Motor neuron (in vitro differentiated cells): ENCODE results near the gene ZNF423. TPM values are rescaled to one million over a fixed set of nuclear protein-coding genes. Genes with fewer than 3 reads are reported as not detected.
A peak's percentile ranks its signal among the peaks of the same experiment; 100 is the strongest.
"Not testable (repeated sequence)": the region's sequence is repeated elsewhere in the genome, so short reads cannot be mapped to it uniquely, and the experiment has no call there.

Experiments
- ATAC-seq, 8 experiments: fragments of 200-7000 bp; cut with Tn5 transposase; replicated peaks in 6 of 8; 2 replicates each; pipeline ENCODE4 v1.8.0; 2021; ENCODE audit warnings: mild to moderate bottlenecking in 8 of 8, moderate library complexity in 8 of 8
- H3K27ac ChIP-seq, 2 donors: fragments of 250-450 bp; sonication (Bioruptor Pico); 2 replicates each; pipeline ENCODE4 v1.9.0; 2021; ENCODE audit warnings: antibody characterized with exemption in 2 of 2, mild to moderate bottlenecking in 2 of 2, moderate library complexity in 1 of 2
- H3K4me1 ChIP-seq, 2 donors: fragments of 250-450 bp; sonication (Bioruptor Pico); replicated peaks in 1 of 2; 2 replicates each; pipeline ENCODE4 v1.6.1; 2021; ENCODE audit warnings: antibody characterized with exemption in 2 of 2, mild to moderate bottlenecking in 2 of 2, moderate library complexity in 1 of 2
- H3K4me3 ChIP-seq, 5 donors: fragments of 250-450 bp; sonication (Bioruptor Pico); 2 replicates each; pipeline ENCODE4 v1.9.0; 2021; ENCODE audit warnings: antibody characterized with exemption in 5 of 5, mild to moderate bottlenecking in 5 of 5, moderate library complexity in 4 of 5
- WGBS, 10 experiments: fragments of 450-650 bp; shearing (Covaris generic); methylation state at CpG; one replicate each; pipeline ENCODE4 v1.0.0; 2022; 5-methylcytosine and 5-hydroxymethylcytosine counted together
- in situ Hi-C, 9 experiments: fragments of 400-800 bp; cut with MboI; loops; one replicate each; pipeline ENCODE4 v1.15.0; 2021; ENCODE audit warnings: low sequenced_read_pairs in 9 of 9, low pct_unique_long_range_greater_than_20kb in 2 of 9; ENCODE audit not compliant: unreplicated experiment in 9 of 9
- total RNA-seq, 8 experiments: library from RNA; unstranded; fragments of 300-600 nt; gene quantifications; 2 replicates each; pipeline versions ENCODE4 v1.2.3 to v1.2.4, GENCODE V29; 2022

Gene ZNF423
- total RNA-seq, 8 experiments from 2014 or later = 1.1 to 31.2 (median 19.0) TPM

GRCh38 chr16:49688036-49688697 lies 167.7 kb downstream of the ZNF423 start:
- in situ Hi-C loops = loop anchor here in 1 of 9 experiments (25.0 kb wide), 1 partner anchor 99 kb away; no protein-coding TSS in a partner anchor
- H3K4me3 ChIP-seq = no peak overlapping the region
- ATAC-seq = peak in 4 of 8 experiments; percentile 27 to 38 (median 34)

GRCh38 chr16:49687476-49688002 lies 168.4 kb downstream of the ZNF423 start:
- 20 to 92% (median 80%) methylated on average over 1 to 8 of the region's 8 CpGs; no CpG with 5 or more reads in 1 of the 10 experiments for WGBS, 10 experiments
- Histone ChIP-seq H3K4me1 (peaks cover 2 to 8% of the 10 kb centered on the region in 2 donors), H3K27ac (no peak overlapping the region), H3K4me3 (no peak overlapping the region)
- ATAC-seq = no peak
- in situ Hi-C loops = loop anchor here in 1 of 9 experiments (25.0 kb wide), 1 partner anchor 100 kb away; no protein-coding TSS in a partner anchor

More at GRCh38 chr16:49688036-49688697, 167.7 kb downstream of the ZNF423 start:
- no peak overlapping the region for H3K27ac ChIP-seq
- WGBS, 10 experiments = 38 to 100% (median 75%) methylated on average over 1 to 13 of the region's 16 CpGs; no CpG with 5 or more reads in 1 of the 10 experiments
- peaks cover 2 to 8% of the 10 kb centered on the region in 2 donors for H3K4me1 ChIP-seq

GRCh38 chr16:49684696-49685095 lies 171.2 kb downstream of the ZNF423 start:
- WGBS, 10 experiments = 67 to 100% (median 100%) methylated on average over 1 of the region's 10 CpGs; no CpG with 5 or more reads in 7 of the 10 experiments
- Histone ChIP-seq H3K4me3 (no peak overlapping the region), H3K27ac (no peak overlapping the region), H3K4me1 (peaks cover 2 to 8% of the 10 kb centered on the region in 2 donors)
- ATAC-seq = no peak
- in situ Hi-C loops = loop anchor here in 1 of 9 experiments (25.0 kb wide), 1 partner anchor 103 kb away; no protein-coding TSS in a partner anchor

GRCh38 chr16:49682577-49683165 lies 173.2 kb downstream of the ZNF423 start:
- no peak for ATAC-seq
- Histone ChIP-seq H3K27ac (no peak overlapping the region), H3K4me3 (no peak overlapping the region), H3K4me1 (peaks cover 0 to 2% of the 10 kb centered on the region in 2 donors)
- WGBS, 10 experiments = 71 to 86% methylated on average over 4 of the region's 16 CpGs; no CpG with 5 or more reads in 8 of the 10 experiments
- in situ Hi-C loops = loop anchor here in 1 of 9 experiments (25.0 kb wide), 1 partner anchor 105 kb away; no protein-coding TSS in a partner anchor

GRCh38 chr16:49681217-49681883 lies 174.6 kb downstream of the ZNF423 start:
- WGBS, 10 experiments = 50 to 100% (median 79%) methylated on average over 1 to 9 of the region's 9 CpGs; no CpG with 5 or more reads in 2 of the 10 experiments
- no peak overlapping the region for H3K27ac ChIP-seq
- in situ Hi-C loops = loop anchor here in 1 of 9 experiments (25.0 kb wide), 1 partner anchor 106 kb away; no protein-coding TSS in a partner anchor
- H3K4me3 ChIP-seq = no peak overlapping the region
- no peak for ATAC-seq
- peaks cover 0 to 3% of the 10 kb centered on the region in 2 donors for H3K4me1 ChIP-seq

GRCh38 chr16:49679095-49679494 lies 176.8 kb downstream of the ZNF423 start:
- in situ Hi-C loops = loop anchor here in 1 of 9 experiments (25.0 kb wide), 1 partner anchor 108 kb away; no protein-coding TSS in a partner anchor
- ATAC-seq = no peak
- WGBS, 10 experiments = 100% methylated on average over 2 of the region's 7 CpGs; no CpG with 5 or more reads in 8 of the 10 experiments
- Histone ChIP-seq H3K27ac (no peak overlapping the region), H3K4me3 (no peak overlapping the region), H3K4me1 (peaks cover 8 to 21% of the 10 kb centered on the region in 2 donors)

- H3K4me3 ChIP-seq, ATAC-seq, H3K27ac ChIP-seq: not testable (repeated sequence)
- in situ Hi-C loops = loop anchor here in 1 of 9 experiments (25.0 kb wide), 1 partner anchor 110 kb away; no protein-coding TSS in a partner anchor
- 35 to 100% (median 89%) methylated on average over 1 to 6 of the region's 6 CpGs; no CpG with 5 or more reads in 1 of the 10 experiments for WGBS, 10 experiments
- peaks cover 9 to 26% of the 10 kb centered on the region in 2 donors for H3K4me1 ChIP-seq
These were observed 178.3 kb downstream of the ZNF423 start for GRCh38 chr16:49677661-49678060.

GRCh38 chr16:49675413-49675812 lies 180.5 kb downstream of the ZNF423 start:
- 0 to 100% (median 94%) methylated on average over 1 to 3 of the region's 10 CpGs; no CpG with 5 or more reads in 5 of the 10 experiments for WGBS, 10 experiments
- ATAC-seq = peak in 3 of 8 experiments; percentile 39 to 80 (median 75)
- in situ Hi-C loops = loop anchor here in 1 of 9 experiments (25.0 kb wide), 1 partner anchor 112 kb away; no protein-coding TSS in a partner anchor

GRCh38 chr16:49674990-49675389 lies 180.9 kb downstream of the ZNF423 start:
- Histone ChIP-seq H3K4me1 (peaks cover 16 to 38% of the 10 kb centered on the region in 2 donors), H3K27ac (peak overlapping the region; percentile 29 to 69), H3K4me3 (no peak overlapping the region)
- WGBS, 10 experiments = 83 to 100% (median 97%) methylated on average over 1 to 3 of the region's 3 CpGs; no CpG with 5 or more reads in 7 of the 10 experiments
- peak in 1 of 8 experiments; percentile 7 for ATAC-seq
- in situ Hi-C loops = loop anchor here in 1 of 9 experiments (25.0 kb wide), 1 partner anchor 112 kb away; no protein-coding TSS in a partner anchor

More at GRCh38 chr16:49675413-49675812, 180.5 kb downstream of the ZNF423 start:
- Histone ChIP-seq H3K4me1 (peaks cover 11 to 36% of the 10 kb centered on the region in 2 donors), H3K4me3 (no peak overlapping the region), H3K27ac (peak overlapping the region in 1 of 2 donors; percentile 29)

- 69 to 100% (median 83%) methylated on average over 4 to 5 of the region's 15 CpGs; no CpG with 5 or more reads in 6 of the 10 experiments for WGBS, 10 experiments
- Histone ChIP-seq H3K4me1 (peaks cover 17 to 41% of the 10 kb centered on the region in 2 donors), H3K4me3 (no peak overlapping the region), H3K27ac (peak overlapping the region; percentile 2 to 69)
- in situ Hi-C loops = no loop called here
- ATAC-seq = peak in 7 of 8 experiments; percentile 18 to 97 (median 95)
These were observed 181.5 kb downstream of the ZNF423 start for GRCh38 chr16:49674351-49674851.

GRCh38 chr16:49673442-49673841 lies 182.5 kb downstream of the ZNF423 start:
- WGBS, 10 experiments = 80 to 100% (median 89%) methylated on average over 1 to 8 of the region's 8 CpGs; no CpG with 5 or more reads in 4 of the 10 experiments
- in situ Hi-C loops = no loop called here
- Histone ChIP-seq H3K4me3 (no peak overlapping the region), H3K4me1 (peaks cover 17 to 41% of the 10 kb centered on the region in 2 donors), H3K27ac (peak overlapping the region; percentile 10 to 17)
- no peak for ATAC-seq

- H3K4me1 ChIP-seq = peaks cover 17 to 41% of the 10 kb centered on the region in 2 donors
- no peak overlapping the region for H3K4me3 ChIP-seq
- no peak overlapping the region for H3K27ac ChIP-seq
- WGBS, 10 experiments = 65 to 100% (median 94%) methylated on average over 2 to 5 of the region's 11 CpGs; no CpG with 5 or more reads in 4 of the 10 experiments
- ATAC-seq = no peak
- in situ Hi-C loops = no loop called here
These were observed 183.2 kb downstream of the ZNF423 start for GRCh38 chr16:49672753-49673152.
